ENCODE results near the gene RARRES2.

DNA sequence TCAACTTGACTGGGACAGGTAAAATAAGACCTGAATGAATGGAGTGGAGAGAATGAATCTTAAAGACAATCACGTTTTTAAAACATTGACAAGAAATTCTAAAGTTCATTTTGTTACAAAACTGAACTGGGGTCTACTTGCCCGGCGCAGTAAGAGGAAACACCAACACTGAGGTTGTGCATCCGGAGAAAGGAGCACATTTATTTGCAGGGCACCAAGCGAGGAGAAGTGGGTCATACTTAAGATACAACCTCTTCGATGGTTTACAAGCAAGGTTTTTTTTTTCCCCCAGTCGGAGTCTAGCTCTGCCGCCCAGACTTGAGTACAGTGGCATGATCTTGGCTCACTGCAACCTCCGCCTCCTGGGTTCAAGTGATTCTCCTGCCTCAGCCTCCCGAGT lies 23.8 kb upstream of the RARRES2 start:
- TF ChIP-seq POLR2A (IDR thresholded peaks at IDR 0.05; ENCODE audit: low read length) (no peak), GATA1 (IDR thresholded peaks at IDR 0.05; ENCODE audit: low read depth, low read length) (no peak)

Data from erythroblast (primary cell).